A673 (cell line): ENCODE data around the gene LGALS9. TPM values are rescaled to one million over a fixed set of nuclear protein-coding genes. Genes with fewer than 3 reads are reported as not detected.
"Not testable (repeated sequence)": the region's sequence is repeated elsewhere in the genome, so short reads cannot be mapped to it uniquely, and the experiment has no call there.

Experiments used
- BruUV-seq: library from RNA; stranded (reverse); fragments of 400-500 nt; replicated peaks from 2 replicates; lab custom pipeline; 2021; lab: Mats Ljungman, UMichigan
- CTCF ChIA-PET: fragments of 300-600 bp; sonication (Branson Sonifier 250); formaldehyde crosslinking; loops from one replicate; lab custom pipeline; 2022; ENCODE audit warnings: antibody characterized with exemption; lab: Charles Lee
- POLR2A ChIA-PET: fragments of 300-600 bp; sonication (Branson Sonifier 250); formaldehyde crosslinking; loops from one replicate; lab custom pipeline; 2022; ENCODE audit warnings: antibody characterized with exemption; ENCODE audit not compliant: low non-redundant PET; lab: Charles Lee
- DNase-seq: peaks from one replicate; pipeline ENCODE4 v3.0.0-alpha.2; 2015; ENCODE audit warnings: low spot score
- H3K27ac ChIP-seq: fragments of 200-600 bp; sonication (generic); 2 replicates; pipeline ENCODE4 v1.5.1; 2016; ENCODE audit warnings: mixed run types, low read depth, mild to moderate bottlenecking, mixed read lengths, antibody characterized with exemption, low read length; ENCODE audit not compliant: poor library complexity, severe bottlenecking
- H3K27me3 ChIP-seq: fragments of 200-600 bp; sonication (generic); replicated peaks from 2 replicates; pipeline ENCODE4 v1.6.1; 2017; ENCODE audit warnings: mixed run types, low read depth, mild to moderate bottlenecking, mixed read lengths, antibody characterized with exemption, low read length; ENCODE audit not compliant: insufficient read depth, poor library complexity
- H3K36me3 ChIP-seq: fragments of 200-600 bp; sonication (generic); 2 replicates; pipeline ENCODE4 v1.6.1; 2016; ENCODE audit warnings: mixed run types, mild to moderate bottlenecking, mixed read lengths, antibody characterized with exemption, low read length; ENCODE audit not compliant: insufficient read depth, poor library complexity, severe bottlenecking
- H3K4me1 ChIP-seq: fragments of 200-600 bp; sonication (generic); 2 replicates; pipeline ENCODE4 v1.6.1; 2017; ENCODE audit warnings: mixed run types, mild to moderate bottlenecking, mixed read lengths, antibody characterized with exemption, low read length; ENCODE audit not compliant: insufficient read depth, poor library complexity, severe bottlenecking
- H3K4me3 ChIP-seq: fragments of 200-600 bp; sonication (generic); 2 replicates; pipeline ENCODE4 v1.5.1; 2016; ENCODE audit warnings: low read depth, mixed run types, mild to moderate bottlenecking, mixed read lengths, low read length; ENCODE audit not compliant: poor library complexity, severe bottlenecking
- H3K9me3 ChIP-seq: fragments of 200-600 bp; sonication (generic); 2 replicates; pipeline ENCODE4 v1.6.1; 2016; ENCODE audit warnings: mixed run types, low read depth, mild to moderate bottlenecking, mixed read lengths, antibody characterized with exemption, low read length; ENCODE audit not compliant: poor library complexity, severe bottlenecking
- EZH2 ChIP-seq: fragments of 200-600 bp; sonication (generic); IDR thresholded peaks from 2 replicates; pipeline ENCODE4 v1.6.1; 2017; ENCODE audit warnings: borderline replicate concordance, low read depth, mild to moderate bottlenecking, mixed read lengths, antibody characterized with exemption, low read length; ENCODE audit not compliant: poor library complexity, severe bottlenecking
- intact Hi-C: fragments of 100-400 bp; cut with micrococcal nuclease; formaldehyde crosslinking; loops from one replicate; pipeline ENCODE4 v1.10.0; 2022; ENCODE audit not compliant: unreplicated experiment
- total RNA-seq: library from RNA; stranded (reverse); gene quantifications from 2 replicates; pipeline ENCODE4 v1.2.3, GENCODE V29; 2021
- TF ChIP-seq, protein P1 (sequence below): fragments of 300-800, 200-600 bp; sonication (generic); conservative IDR thresholded peaks from 2 replicates; pipeline ENCODE4 v1.5.1; 2017; ENCODE audit warnings: low read depth, mild to moderate bottlenecking, antibody characterized with exemption, low read length, moderate library complexity, mixed read lengths

The LGALS9 gene
- total RNA-seq, 1 experiment from 2014 or later, result 2.4 TPM

DNA sequence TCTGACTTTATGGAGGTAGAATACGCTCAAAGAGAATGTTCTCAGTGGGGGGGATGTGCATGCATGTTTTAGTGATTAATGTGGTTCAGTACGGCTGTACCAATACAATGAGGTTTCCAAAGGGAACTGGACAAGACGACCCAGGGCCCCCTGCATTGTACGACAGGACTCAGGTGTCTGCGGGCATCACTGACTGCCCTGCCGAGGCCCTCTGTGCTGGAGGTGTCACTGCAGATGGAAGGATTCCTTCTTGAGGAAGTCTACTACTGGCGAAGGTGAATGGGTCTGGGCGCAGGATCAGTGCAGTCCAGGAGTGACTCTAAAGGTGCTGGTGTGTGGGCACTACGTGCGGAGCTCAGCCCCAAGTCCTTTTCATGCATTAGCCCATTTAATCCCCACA is 3.5 kb upstream of the LGALS9 start:
- no peaks in the 10 kb centered on the region for H3K9me3 ChIP-seq
- TF ChIP-seq, protein P1, sequence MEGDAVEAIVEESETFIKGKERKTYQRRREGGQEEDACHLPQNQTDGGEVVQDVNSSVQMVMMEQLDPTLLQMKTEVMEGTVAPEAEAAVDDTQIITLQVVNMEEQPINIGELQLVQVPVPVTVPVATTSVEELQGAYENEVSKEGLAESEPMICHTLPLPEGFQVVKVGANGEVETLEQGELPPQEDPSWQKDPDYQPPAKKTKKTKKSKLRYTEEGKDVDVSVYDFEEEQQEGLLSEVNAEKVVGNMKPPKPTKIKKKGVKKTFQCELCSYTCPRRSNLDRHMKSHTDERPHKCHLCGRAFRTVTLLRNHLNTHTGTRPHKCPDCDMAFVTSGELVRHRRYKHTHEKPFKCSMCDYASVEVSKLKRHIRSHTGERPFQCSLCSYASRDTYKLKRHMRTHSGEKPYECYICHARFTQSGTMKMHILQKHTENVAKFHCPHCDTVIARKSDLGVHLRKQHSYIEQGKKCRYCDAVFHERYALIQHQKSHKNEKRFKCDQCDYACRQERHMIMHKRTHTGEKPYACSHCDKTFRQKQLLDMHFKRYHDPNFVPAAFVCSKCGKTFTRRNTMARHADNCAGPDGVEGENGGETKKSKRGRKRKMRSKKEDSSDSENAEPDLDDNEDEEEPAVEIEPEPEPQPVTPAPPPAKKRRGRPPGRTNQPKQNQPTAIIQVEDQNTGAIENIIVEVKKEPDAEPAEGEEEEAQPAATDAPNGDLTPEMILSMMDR, result no peak
- no peak for TF ChIP-seq EZH2
- ChIA-PET POLR2A (no interaction called here), CTCF (no interaction called here)
- no peaks in the 10 kb centered on the region for H3K4me1 ChIP-seq
- no peak overlapping the region for H3K27ac ChIP-seq
- no peaks in the 10 kb centered on the region for H3K27me3 ChIP-seq
- intact Hi-C loops, result no loop called here
- H3K4me3 ChIP-seq, result no peak overlapping the region
- H3K36me3 ChIP-seq, result peaks cover 10% of the 10 kb centered on the region
- no TSS peak for BruUV-seq
- no peak for DNase-seq

DNA sequence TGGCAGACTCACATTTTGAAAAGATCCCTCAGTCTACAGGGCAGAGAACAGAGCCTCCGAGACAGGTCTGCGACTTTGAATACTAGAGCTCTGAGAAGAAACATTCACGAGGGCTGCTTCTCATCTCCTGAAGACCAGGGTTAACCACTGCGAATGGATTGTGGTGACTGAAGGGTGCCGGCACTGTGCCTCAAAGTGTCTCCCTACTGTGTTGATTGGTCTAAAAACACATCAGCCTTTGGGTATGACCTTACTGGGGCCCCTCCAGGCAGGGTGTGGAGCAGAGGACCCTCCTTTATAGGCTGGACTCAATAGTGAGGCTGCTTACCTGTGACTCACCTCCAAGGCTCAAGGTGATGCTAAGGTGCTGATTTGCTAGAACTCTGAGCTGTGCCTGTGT is 2.6 kb upstream of the LGALS9 start:
- no TSS peak for BruUV-seq
- H3K4me3 ChIP-seq, result no peak overlapping the region

DNA sequence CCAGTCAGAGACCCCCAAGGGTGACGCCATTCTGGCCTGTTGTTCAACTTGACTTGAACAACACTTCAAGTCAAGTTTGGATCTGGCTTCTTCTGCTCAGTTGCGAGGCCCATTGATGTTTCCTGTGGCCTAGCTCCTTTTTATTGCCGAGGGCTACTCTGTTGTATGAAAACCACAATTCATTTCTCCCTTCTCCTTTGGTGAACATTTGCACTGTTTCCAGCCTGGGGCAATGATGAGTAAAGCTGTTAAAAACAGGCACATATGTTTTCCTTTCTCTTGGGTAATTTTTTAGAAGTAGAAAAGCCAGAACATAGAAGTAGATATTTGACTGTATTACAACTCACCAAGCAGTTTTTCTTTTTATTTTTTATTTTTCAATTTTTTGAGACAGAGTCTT is 1.7 kb upstream of the LGALS9 start:
- DNase-seq, CTCF ChIA-PET, BruUV-seq: not testable (repeated sequence)

More for the DNA sequence above, 2.6 kb upstream of the LGALS9 start:
- Histone ChIP-seq H3K9me3 (no peaks in the 10 kb centered on the region), H3K27me3 (no peaks in the 10 kb centered on the region), H3K27ac (no peak overlapping the region), H3K4me1 (no peaks in the 10 kb centered on the region), H3K36me3 (peaks cover 3% of the 10 kb centered on the region)
- ChIA-PET CTCF (no interaction called here), POLR2A (no interaction called here)
- DNase-seq, result no peak
- no peak for TF ChIP-seq EZH2
- TF ChIP-seq, protein P1, result no peak
- intact Hi-C loops, result no loop called here

DNA sequence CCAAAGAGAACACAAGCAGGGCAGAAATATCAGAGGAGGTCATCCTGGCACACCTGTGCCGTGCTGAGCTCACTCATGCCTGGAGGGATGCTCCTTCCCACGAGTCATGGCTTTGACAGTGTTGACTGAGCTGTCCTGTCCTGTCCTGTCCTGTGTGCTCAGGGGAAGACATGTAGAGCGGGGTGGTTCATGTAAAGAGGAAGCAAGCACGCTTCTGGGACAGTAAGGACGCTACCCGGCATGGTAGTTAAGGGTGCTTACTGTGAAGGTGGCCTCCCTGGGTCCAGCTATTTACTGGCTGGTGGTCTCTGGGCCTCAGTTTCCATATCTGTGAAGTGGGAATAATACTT is 398 bp downstream of the LGALS9 start:
- H3K4me3 ChIP-seq, result no peak overlapping the region
- POLR2A ChIA-PET, result no interaction called here
- H3K9me3 ChIP-seq, result no peaks in the 10 kb centered on the region
- no peaks in the 10 kb centered on the region for H3K36me3 ChIP-seq
- CTCF ChIA-PET, result no interaction called here
- intact Hi-C loops, result no loop called here
- no peak for DNase-seq
- no TSS peak for BruUV-seq
- H3K4me1 ChIP-seq, result no peaks in the 10 kb centered on the region
- H3K27ac ChIP-seq, result no peak overlapping the region
- TF ChIP-seq, protein P1, result no peak
- no peak for TF ChIP-seq EZH2
- H3K27me3 ChIP-seq, result no peaks in the 10 kb centered on the region

More for the DNA sequence above, 1.7 kb upstream of the LGALS9 start:
- H3K27ac ChIP-seq, H3K4me3 ChIP-seq, H3K27me3 ChIP-seq, intact Hi-C loops, H3K9me3 ChIP-seq, H3K36me3 ChIP-seq, H3K4me1 ChIP-seq, POLR2A ChIA-PET: not testable (repeated sequence)
